ENCODE data around the gene GRIN2A.

- TF ChIP-seq, protein P1, sequence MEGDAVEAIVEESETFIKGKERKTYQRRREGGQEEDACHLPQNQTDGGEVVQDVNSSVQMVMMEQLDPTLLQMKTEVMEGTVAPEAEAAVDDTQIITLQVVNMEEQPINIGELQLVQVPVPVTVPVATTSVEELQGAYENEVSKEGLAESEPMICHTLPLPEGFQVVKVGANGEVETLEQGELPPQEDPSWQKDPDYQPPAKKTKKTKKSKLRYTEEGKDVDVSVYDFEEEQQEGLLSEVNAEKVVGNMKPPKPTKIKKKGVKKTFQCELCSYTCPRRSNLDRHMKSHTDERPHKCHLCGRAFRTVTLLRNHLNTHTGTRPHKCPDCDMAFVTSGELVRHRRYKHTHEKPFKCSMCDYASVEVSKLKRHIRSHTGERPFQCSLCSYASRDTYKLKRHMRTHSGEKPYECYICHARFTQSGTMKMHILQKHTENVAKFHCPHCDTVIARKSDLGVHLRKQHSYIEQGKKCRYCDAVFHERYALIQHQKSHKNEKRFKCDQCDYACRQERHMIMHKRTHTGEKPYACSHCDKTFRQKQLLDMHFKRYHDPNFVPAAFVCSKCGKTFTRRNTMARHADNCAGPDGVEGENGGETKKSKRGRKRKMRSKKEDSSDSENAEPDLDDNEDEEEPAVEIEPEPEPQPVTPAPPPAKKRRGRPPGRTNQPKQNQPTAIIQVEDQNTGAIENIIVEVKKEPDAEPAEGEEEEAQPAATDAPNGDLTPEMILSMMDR (conservative IDR thresholded peaks at IDR 0.05): no peak
- TF ChIP-seq ZFX (IDR thresholded peaks at IDR 0.05): no peak
These were observed 160.1 kb downstream of the GRIN2A start for GRCh38 chr16:10022098-10022497.

Measured in C4-2B (cell line).